H1 (cell line): ENCODE measurements around the gene FIGNL1. TPM values are rescaled to one million over a fixed set of nuclear protein-coding genes. Genes with fewer than 3 reads are reported as not detected.

Experiments
- CTCF ChIA-PET: fragments of 300-600 bp; sonication (Branson Sonifier 250); formaldehyde crosslinking; loops from one replicate; lab custom pipeline; 2021; ENCODE audit not compliant: partially characterized antibody; lab: Charles Lee
- POLR2A ChIA-PET: fragments of 300-600 bp; sonication (Branson Sonifier 250); formaldehyde crosslinking; loops from one replicate; lab custom pipeline; 2021; ENCODE audit warnings: inconsistent platforms; ENCODE audit not compliant: partially characterized antibody; lab: Charles Lee
- DNase-seq, 2 experiments: peaks; one replicate each; pipeline versions ENCODE4 v3.0.0 to v3.0.0-alpha.2; 2010 to 2022; ENCODE audit warnings: low spot score in 2 of 2, low read depth in 1 of 2, mixed read lengths in 1 of 2
- FAIRE-seq: peaks from 2 replicates; lab custom pipeline; 2011; peaks lifted over from hg19 to GRCh38; lab: Jason Lieb, UNC
- H2AFZ ChIP-seq: 2 replicates; pipeline ENCODE4 v1.8.1; 2012; ENCODE audit warnings: low read length, inconsistent platforms
- H2AK5ac ChIP-seq: 2 replicates; pipeline ENCODE4 v1.6.1; 2013; ENCODE audit warnings: low read depth, low read length
- H2BK120ac ChIP-seq: replicated peaks from 2 replicates; pipeline ENCODE3; 2013; ENCODE audit warnings: low read depth, low read length, inconsistent platforms
- H2BK12ac ChIP-seq: 2 replicates; pipeline ENCODE4 v1.6.1; 2013; ENCODE audit warnings: low read depth, low read length
- H2BK15ac ChIP-seq: 2 replicates; pipeline ENCODE4 v1.6.1; 2013; ENCODE audit warnings: low read length
- H2BK20ac ChIP-seq: 2 replicates; pipeline ENCODE4 v1.6.1; 2013; ENCODE audit warnings: low read length
- H2BK5ac ChIP-seq: 2 replicates; pipeline ENCODE4 v1.6.1; 2013; ENCODE audit warnings: low read depth, low read length
- H3K14ac ChIP-seq: 2 replicates; pipeline ENCODE4 v1.6.1; 2013; ENCODE audit warnings: inconsistent platforms; ENCODE audit not compliant: insufficient read length
- H3K18ac ChIP-seq: 2 replicates; pipeline ENCODE4 v1.6.1; 2013; ENCODE audit warnings: low read length; ENCODE audit errors: extremely low read depth
- H3K23ac ChIP-seq: 2 replicates; pipeline ENCODE4 v1.6.1; 2013; ENCODE audit warnings: inconsistent platforms; ENCODE audit not compliant: insufficient read length
- H3K23me2 ChIP-seq: 2 replicates; pipeline ENCODE4 v1.6.1; 2013; ENCODE audit warnings: low read depth, low read length
- H3K27ac ChIP-seq: 2 replicates; pipeline ENCODE4 v1.6.1; 2011; ENCODE audit warnings: low read depth, low read length, inconsistent platforms
- H3K27me3 ChIP-seq, 4 experiments: replicated peaks in 1 of 4; 1 replicate in 1 of 4; 2 replicates in 3 of 4; pipeline versions ENCODE4 v1.6.1 to v1.8.1; 2011 to 2013; ENCODE audit warnings: low read length in 3 of 4, mild to moderate bottlenecking in 3 of 4, inconsistent platforms in 2 of 4, mixed read lengths in 2 of 4, moderate library complexity in 1 of 4; ENCODE audit not compliant: control insufficient read depth in 3 of 4, insufficient read depth in 3 of 4; ENCODE audit errors: extremely low read depth in 1 of 4
- H3K36me3 ChIP-seq, 4 experiments: 2 replicates each; pipeline versions ENCODE4 v1.6.1 to v1.8.1; 2011 to 2013; ENCODE audit warnings: mild to moderate bottlenecking in 4 of 4, low read length in 3 of 4, moderate library complexity in 2 of 4, control low read depth in 1 of 4, inconsistent platforms in 1 of 4; ENCODE audit not compliant: insufficient read depth in 4 of 4, control insufficient read depth in 2 of 4
- H3K4ac ChIP-seq: replicated peaks from 2 replicates; pipeline ENCODE3; 2013; ENCODE audit warnings: low read length, low read depth, mixed read lengths, inconsistent platforms; ENCODE audit not compliant: insufficient read length
- H3K4me1 ChIP-seq, 4 experiments: replicated peaks in 1 of 4; 1 replicate in 1 of 4; 2 replicates in 3 of 4; pipeline versions ENCODE4 v1.6.1 to v1.8.1; 2011 to 2013; ENCODE audit warnings: low read length in 3 of 4, inconsistent platforms in 2 of 4, mixed read lengths in 1 of 4; ENCODE audit not compliant: insufficient read depth in 4 of 4, control insufficient read depth in 3 of 4
- H3K4me2 ChIP-seq, 2 experiments: 2 replicates each; pipeline versions ENCODE4 v1.6.1 to v1.8.1; 2011 to 2013; ENCODE audit warnings: low read depth in 2 of 2, low read length in 2 of 2, control low read depth in 1 of 2, inconsistent platforms in 1 of 2, mild to moderate bottlenecking in 1 of 2; ENCODE audit not compliant: insufficient read depth in 1 of 2
- H3K4me3 ChIP-seq, 4 experiments: fragments of 200-600, 300-600 bp in 1 of 4; sonication (generic), shearing (Covaris generic), sonication (Bioruptor Twin) in 1 of 4; 2 replicates each; pipeline versions ENCODE4 v1.5.1 to v1.8.1; 2011 to 2016; ENCODE audit warnings: low read length in 4 of 4, low read depth in 3 of 4, control low read depth in 2 of 4, inconsistent platforms in 2 of 4, mild to moderate bottlenecking in 2 of 4, mixed read lengths in 1 of 4, moderate library complexity in 1 of 4; ENCODE audit not compliant: insufficient read depth in 2 of 4; ENCODE audit errors: extremely low read depth in 1 of 4
- H3K56ac ChIP-seq: replicated peaks from 2 replicates; pipeline ENCODE3; 2013; ENCODE audit warnings: low read depth, mild to moderate bottlenecking, mixed read lengths, low read length, inconsistent platforms; ENCODE audit not compliant: insufficient read length
- H3K79me1 ChIP-seq: 2 replicates; pipeline ENCODE4 v1.6.1; 2013; ENCODE audit warnings: low read depth, low read length, control low read depth
- H3K79me2 ChIP-seq, 2 experiments: 2 replicates each; pipeline versions ENCODE4 v1.6.1 to v1.8.1; 2012 to 2013; ENCODE audit warnings: low read length in 2 of 2, mild to moderate bottlenecking in 2 of 2, inconsistent platforms in 1 of 2; ENCODE audit not compliant: insufficient read depth in 2 of 2, control insufficient read depth in 1 of 2
- H3K9ac ChIP-seq, 4 experiments: replicated peaks in 1 of 4; 1 replicate in 1 of 4; 2 replicates in 3 of 4; pipeline versions ENCODE4 v1.6.1 to v1.8.1; 2011 to 2013; ENCODE audit warnings: low read depth in 3 of 4, low read length in 3 of 4, control low read depth in 2 of 4, mild to moderate bottlenecking in 2 of 4, moderate library complexity in 2 of 4, inconsistent platforms in 1 of 4; ENCODE audit errors: extremely low read depth in 1 of 4
- H3K9me3 ChIP-seq, 2 experiments: 2 replicates each; pipeline versions ENCODE4 v1.6.1 to v1.8.1; 2012 to 2013; ENCODE audit warnings: mild to moderate bottlenecking in 2 of 2, moderate library complexity in 2 of 2, control low read depth in 1 of 2, inconsistent platforms in 1 of 2, low read depth in 1 of 2, low read length in 1 of 2, mixed read lengths in 1 of 2; ENCODE audit not compliant: insufficient read depth in 2 of 2
- H4K20me1 ChIP-seq, 2 experiments: replicated peaks in 1 of 2; 2 replicates each; pipeline versions ENCODE3 to v1.8.1; 2011 to 2013; ENCODE audit warnings: inconsistent platforms in 2 of 2, low read length in 2 of 2, mild to moderate bottlenecking in 1 of 2; ENCODE audit not compliant: insufficient read depth in 2 of 2, control insufficient read depth in 1 of 2
- H4K5ac ChIP-seq: 2 replicates; pipeline ENCODE4 v1.6.1; 2013; ENCODE audit warnings: low read length, low read depth, mixed read lengths, inconsistent platforms; ENCODE audit not compliant: insufficient read length
- H4K8ac ChIP-seq: 2 replicates; pipeline ENCODE4 v1.8.0; 2013; ENCODE audit warnings: mild to moderate bottlenecking, moderate library complexity, low read length, inconsistent platforms; ENCODE audit not compliant: insufficient read depth; ENCODE audit errors: extremely low read depth
- H4K91ac ChIP-seq: replicated peaks from 2 replicates; pipeline ENCODE3; 2013; ENCODE audit warnings: low read length, mixed read lengths, inconsistent platforms; ENCODE audit not compliant: insufficient read length
- EGR1 ChIP-seq: IDR thresholded peaks from 2 replicates; pipeline ENCODE4 v1.6.1; 2011; ENCODE audit warnings: low read depth, low read length, borderline replicate concordance
- RBBP5 ChIP-seq: IDR thresholded peaks from 2 replicates; pipeline ENCODE4 v1.7.1; 2012; ENCODE audit warnings: low read depth, mild to moderate bottlenecking, inconsistent platforms, low read length, moderate library complexity, borderline replicate concordance
- WGBS, 2 experiments: shearing (Covaris generic) in 1 of 2; methylation state at CpG; one replicate each; pipeline versions ENCODE4 v1.1.6 to v1.1.7; 2013 to 2015; ENCODE audit warnings: low lambda C conversion rate in 2 of 2, mixed read lengths in 2 of 2, inconsistent platforms in 1 of 2, low coverage in 1 of 2, missing lambda C conversion rate in 1 of 2; ENCODE audit not compliant: insufficient replicate concordance in 2 of 2, insufficient coverage in 1 of 2, insufficient read length in 1 of 2; ENCODE audit errors: extremely low coverage in 1 of 2, missing lambda C conversion rate in 1 of 2; 5-methylcytosine and 5-hydroxymethylcytosine counted together
- polyA plus RNA-seq, 7 experiments: library from polyadenylated mRNA; depleted of rRNA in 3 of 7; stranded (reverse) in 5 of 7; unstranded in 2 of 7; fragments of >200 nt in 5 of 7; fragments of 200-250 nt in 2 of 7; gene quantifications; 1 replicate in 5 of 7; 2 replicates in 1 of 7; 4 replicates in 1 of 7; pipeline versions ENCODE4 v1.2.1 to v1.2.3, GENCODE V29; 2011 to 2013; ENCODE audit warnings: missing spikeins in 2 of 7, mixed read lengths in 2 of 7
- total RNA-seq: library from RNA; stranded (reverse); fragmentation: NEBNext Ultra II Directional; extraction: Animal tissue kit (Norgen Biotek cat#: 25700); gene quantifications from 2 replicates; pipeline ENCODE4 v1.2.1, GENCODE V29; 2021

Gene FIGNL1
- total and polyA plus RNA-seq, 2 of the 8 experiments (the other 6 are each of a cell fraction or from before 2014, with no cell fraction given): 6.5 to 9.9 TPM

GRCh38 chr7:50423860-50424259, 26.3 kb downstream of the FIGNL1 start:
- H3K18ac ChIP-seq: no peak overlapping the region
- no peaks in the 10 kb centered on the region for H3K36me3 ChIP-seq
- peaks cover 0 to 5% (median 3%) of the 10 kb centered on the region in 4 experiments; a peak in 3 of 7 replicates for H3K4me1 ChIP-seq
- H2AFZ ChIP-seq: no peak overlapping the region
- H3K4me3 ChIP-seq: no peak overlapping the region
- H3K23me2 ChIP-seq: no peaks in the 10 kb centered on the region
- ChIA-PET CTCF (interaction anchor here (0.8 to 1.6 kb wide), 4 partner anchors 9 to 252 kb away, joined by 3 to 4 read pairs (median 3); no protein-coding TSS in a partner anchor), POLR2A (no interaction called here)
- no peaks in the 10 kb centered on the region for H3K9me3 ChIP-seq
- H4K5ac ChIP-seq: no peak overlapping the region
- H3K27me3 ChIP-seq: no peaks in the 10 kb centered on the region; a peak in 1 of 7 replicates
- no peak overlapping the region for H2BK5ac ChIP-seq
- H3K14ac ChIP-seq: no peak overlapping the region
- H3K79me2 ChIP-seq: no peaks in the 10 kb centered on the region
- no peak overlapping the region for H3K27ac ChIP-seq
- DNase-seq (no peak), FAIRE-seq (no peak)
- H3K4me2 ChIP-seq: no peak overlapping the region
- no peak overlapping the region for H2BK20ac ChIP-seq
- TF ChIP-seq EGR1 (no peak), RBBP5 (no peak)
- no peak overlapping the region for H3K9ac ChIP-seq
- no peaks in the 10 kb centered on the region for H4K20me1 ChIP-seq
- no peaks in the 10 kb centered on the region for H3K79me1 ChIP-seq
- no peak overlapping the region for H3K4ac ChIP-seq
- no peak overlapping the region for H3K56ac ChIP-seq
- no peak overlapping the region for H4K8ac ChIP-seq
- H4K91ac ChIP-seq: no peak overlapping the region
- 69% methylated on average over 4 of the region's 4 CpGs; no CpG with 5 or more reads in 1 of the 2 experiments for WGBS, 2 experiments
- H2BK120ac ChIP-seq: no peak overlapping the region
- no peak overlapping the region for H2BK12ac ChIP-seq
- H3K23ac ChIP-seq: no peak overlapping the region
- no peak overlapping the region for H2AK5ac ChIP-seq
- no peak overlapping the region for H2BK15ac ChIP-seq
